Middle frontal gyrus (tissue), 1 donor: ENCODE results near the gene UROS.

Experiments used
- DNase-seq: peaks from one replicate; pipeline ENCODE4 v3.0.0-alpha.2; 2015; ENCODE audit warnings: low spot score; ENCODE audit errors: extremely low spot score

Gene UROS

DNA sequence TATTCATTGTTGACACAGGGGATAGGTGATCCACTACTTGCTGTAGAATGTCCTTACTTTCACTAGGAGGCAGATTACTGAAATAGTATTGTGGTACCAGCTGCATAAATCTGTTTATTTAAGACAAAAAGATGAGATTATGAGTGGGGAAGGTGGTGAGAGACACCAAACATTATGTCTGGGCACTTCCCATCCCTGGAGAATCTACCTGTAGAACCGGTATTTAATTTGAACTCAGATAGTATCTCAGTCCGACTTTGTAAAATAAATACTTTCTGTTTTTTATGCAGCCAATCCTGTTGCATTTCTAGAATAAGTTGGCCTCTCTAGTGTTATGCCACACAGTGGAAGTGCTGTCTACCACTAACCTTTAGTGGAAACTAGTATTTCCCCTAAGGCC lies 13.7 kb upstream of the UROS start:
- no peak for DNase-seq

DNA sequence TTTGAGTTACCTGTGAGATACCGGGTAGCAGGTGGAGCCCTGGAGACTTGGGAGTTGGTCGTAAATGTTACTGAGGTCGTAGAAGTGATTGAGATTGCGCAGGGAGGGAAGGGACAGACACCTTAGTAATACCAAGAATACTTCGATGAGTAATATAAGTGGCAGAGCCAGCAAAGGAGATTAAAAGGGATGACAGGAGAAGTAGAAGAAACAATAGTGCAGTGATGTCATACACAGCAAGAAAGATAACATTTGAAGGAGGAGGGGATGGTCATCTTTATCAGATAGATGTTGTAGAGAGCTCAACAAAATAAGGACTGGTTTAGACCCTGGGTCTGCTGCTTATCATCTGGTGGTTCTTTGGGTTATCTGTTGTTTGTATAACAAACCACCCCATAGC lies 5.3 kb upstream of the UROS start:
- no peak for DNase-seq

DNA sequence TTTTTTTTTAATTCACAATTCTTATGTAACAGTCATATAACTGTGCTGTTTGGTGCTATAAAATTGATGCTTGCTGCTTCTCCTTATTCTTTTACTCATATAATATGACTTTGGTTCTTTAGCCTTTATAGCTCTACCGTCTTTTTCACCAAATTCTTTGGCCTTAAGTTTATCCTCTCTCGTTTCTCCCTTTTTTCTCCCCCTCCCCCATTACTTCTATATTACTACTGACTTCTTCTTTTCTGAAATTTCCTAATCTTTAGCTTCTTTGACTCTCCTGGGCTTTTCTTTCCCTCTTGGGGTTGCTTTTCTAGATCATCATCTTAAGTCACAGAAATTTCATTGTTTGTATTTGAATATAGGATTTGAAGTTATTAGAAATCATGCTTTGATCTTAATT lies 4.1 kb upstream of the UROS start:
- DNase-seq = no peak

DNA sequence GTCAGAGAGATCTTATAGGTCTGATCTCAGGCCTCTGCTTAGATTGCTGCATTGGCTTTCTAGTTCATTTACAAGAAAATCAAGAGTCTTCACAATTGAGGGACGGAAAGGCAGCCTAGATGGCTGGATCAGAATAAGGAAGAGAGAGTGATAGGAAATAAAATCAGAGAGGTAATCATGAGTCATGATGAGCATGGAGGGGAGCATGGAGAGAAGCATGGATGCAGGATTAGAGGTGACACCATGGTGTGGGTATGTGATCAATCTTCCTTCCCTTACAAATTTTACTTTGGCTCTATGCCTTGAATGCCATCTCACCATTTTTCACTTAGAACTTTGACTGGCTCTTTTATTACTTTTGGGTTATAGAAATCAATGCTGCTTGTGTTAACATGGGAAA lies 1.7 kb upstream of the UROS start:
- DNase-seq = no peak

DNA sequence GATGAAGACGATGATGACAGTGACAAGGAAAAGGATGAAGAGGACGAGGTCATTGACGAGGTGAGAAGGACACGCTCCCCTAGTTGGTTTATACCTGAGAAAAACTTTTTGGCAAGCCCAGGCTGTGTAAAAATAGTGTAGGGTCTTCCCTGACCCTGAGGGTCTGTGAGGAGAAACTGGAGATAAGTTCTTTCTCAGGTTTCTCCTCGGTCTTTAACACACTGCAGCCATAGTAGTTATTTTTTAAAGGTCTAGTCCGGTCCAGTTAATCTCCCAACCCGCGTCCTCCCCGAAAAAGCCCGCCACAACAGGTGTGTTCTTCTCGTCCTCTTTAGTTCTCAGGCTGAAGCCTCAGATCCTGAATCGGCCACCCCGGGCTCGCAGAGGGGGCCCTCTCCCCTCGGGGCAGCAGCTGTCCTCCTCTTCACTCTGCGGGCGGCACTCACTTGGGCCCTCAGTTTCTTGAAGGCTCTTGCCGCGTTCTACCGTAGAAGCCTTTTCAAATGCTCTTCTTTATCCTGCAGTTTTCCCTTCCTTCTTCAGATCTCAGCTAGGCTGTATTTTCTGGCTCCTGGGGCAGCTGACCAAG lies 699 bp upstream of the UROS start:
- DNase-seq = no peak

DNA sequence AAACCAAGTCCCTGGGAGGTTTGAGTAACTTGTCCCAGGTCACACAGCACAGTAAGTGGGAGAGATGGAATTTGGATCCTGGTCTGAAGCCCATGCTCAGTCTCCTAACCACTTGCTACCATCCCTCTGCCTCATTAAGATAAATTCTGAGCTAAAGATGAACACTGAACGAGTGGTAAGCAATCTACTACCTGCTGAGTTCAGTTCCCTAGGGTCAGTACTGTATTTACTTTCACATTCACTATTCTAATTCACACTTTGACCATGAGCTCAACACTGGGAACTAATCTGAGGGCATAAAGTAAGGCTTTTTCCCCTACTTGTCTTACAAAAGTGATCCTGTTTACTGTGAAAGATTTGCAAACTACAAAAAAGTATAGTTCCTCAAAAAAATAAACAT lies 2.4 kb downstream of the UROS start:
- no peak for DNase-seq

DNA sequence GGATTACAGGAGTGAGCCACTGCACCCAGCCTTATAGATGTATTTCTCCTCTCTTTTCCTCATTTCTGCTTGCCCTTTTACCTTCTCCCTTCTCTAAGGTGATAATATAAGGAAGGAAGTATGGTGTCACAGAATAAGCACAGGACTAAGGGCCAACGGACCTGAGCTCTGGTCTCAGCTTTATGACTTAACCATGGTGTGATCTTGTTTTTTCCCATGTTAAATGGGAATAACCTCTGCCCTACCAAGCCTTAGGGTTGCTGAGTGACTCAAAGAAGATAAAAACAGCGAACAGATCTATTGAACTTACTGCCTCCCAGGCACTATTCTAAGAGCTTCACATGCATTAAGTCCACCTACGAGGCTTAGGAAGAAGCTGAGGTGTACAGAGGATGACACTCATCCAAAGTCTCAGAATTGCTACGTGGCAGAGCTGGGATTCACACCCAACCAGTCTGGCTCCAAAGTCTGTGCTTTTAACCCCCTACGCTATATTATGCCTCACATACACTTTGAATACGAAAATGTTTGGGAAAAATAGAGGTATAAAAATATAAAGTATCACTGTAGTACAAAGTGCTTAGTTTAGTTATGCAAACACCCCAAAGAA lies 5.6 kb downstream of the UROS start:
- DNase-seq = no peak

DNA sequence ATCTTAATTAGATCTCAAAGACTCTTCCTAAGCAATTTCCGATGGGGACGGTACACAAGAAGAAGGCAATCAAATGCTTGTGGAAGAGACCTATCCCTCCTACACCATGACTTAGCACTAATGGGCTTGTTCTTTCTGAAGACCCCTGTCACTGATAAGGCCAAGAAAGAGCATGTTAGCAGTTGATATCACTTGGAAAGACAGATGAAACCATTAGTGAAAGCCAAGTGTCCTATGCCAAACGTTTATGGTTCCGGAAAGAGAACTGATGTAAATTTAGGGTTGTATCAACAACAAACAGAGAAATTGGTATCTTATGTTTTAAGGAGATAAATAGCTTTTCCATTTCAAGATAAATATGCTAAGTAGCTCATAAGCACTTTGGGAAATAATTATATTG lies 6.5 kb downstream of the UROS start:
- no peak for DNase-seq

DNA sequence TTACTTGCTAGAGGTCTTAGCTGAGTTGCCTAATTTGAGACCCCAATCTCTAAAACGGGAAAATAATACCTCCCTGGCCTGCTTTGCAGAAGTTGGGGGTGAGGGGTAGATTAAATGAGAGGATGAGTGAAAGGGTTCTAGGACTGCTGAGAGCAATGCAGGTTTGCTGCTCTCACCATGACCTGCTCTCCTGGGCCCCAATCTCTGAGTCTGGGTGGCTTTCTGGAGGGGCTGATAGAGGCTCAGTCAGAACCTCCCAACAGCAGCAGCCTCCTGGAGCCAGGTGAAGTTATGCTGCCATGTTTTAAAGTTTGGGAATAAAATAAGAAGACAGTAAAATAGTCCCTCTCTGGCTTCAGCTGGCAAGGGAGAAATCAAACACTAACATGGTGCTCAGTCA lies 7.3 kb downstream of the UROS start:
- no peak for DNase-seq

DNA sequence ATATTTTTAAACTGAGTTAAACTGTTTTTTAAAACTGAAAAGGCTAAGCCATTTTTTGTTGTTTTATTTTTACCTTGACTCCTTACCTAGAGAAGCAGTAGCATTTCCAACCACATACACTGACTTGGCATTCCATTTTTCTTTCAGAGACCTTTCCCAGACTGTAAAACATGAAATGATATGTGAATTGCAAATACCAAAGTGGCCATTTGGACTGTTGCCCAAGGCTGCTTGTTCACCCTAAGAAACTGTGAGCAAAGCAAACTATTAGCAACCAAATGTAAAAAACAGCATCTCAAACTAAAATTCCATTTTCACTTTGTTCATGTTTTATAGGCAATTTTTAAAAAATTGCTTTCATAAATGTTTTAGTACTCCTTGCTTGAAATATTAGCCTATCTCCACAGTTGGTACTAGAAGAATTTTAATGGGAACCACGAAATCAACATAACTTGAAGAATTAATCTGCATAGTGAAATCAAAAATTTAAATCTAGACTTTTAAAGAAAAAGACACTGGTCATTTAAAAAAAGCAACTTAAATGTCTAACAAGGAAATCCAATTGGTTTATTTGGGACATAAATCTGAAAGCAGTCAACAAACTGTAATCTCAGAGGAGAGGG lies 10.8 kb downstream of the UROS start:
- no peak for DNase-seq

DNA sequence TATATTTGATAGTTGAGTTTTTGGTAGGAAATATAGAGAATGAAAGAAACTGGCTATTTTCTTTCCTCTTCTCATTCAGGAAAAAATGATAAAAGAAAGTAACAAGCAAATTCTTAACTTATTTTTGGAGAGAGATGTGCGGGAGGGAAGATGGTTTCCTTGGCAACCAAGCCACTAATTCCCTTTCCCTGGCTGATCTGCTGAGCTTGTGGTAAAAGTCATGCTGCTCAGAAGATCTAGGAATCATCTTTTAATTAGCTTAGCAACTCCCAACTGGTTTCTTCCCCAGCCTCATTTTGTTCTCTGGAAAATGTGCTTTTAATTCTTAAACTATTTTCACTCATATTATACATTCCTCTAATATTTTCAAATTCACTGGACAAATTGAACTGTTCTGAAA lies 11.8 kb downstream of the UROS start:
- no peak for DNase-seq

DNA sequence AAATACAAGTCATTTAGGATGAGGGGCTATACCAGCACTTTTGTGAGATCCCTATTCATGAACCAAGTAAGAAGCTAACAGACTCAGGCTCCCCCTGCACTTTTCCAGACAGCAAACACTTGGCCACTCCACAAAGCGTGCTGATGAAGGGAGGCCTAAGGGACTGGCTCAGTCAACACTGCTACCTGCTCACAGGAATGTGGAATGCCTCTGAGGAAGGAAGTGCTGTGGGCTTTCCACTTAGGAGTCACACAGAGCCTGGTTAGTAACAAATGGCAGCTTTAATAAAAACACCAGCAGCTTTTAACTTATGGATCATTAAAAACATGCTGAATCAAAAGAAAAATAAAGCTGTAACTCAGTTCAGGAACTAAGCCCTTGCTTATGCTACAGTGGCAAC lies 15.0 kb downstream of the UROS start:
- DNase-seq = no peak

DNA sequence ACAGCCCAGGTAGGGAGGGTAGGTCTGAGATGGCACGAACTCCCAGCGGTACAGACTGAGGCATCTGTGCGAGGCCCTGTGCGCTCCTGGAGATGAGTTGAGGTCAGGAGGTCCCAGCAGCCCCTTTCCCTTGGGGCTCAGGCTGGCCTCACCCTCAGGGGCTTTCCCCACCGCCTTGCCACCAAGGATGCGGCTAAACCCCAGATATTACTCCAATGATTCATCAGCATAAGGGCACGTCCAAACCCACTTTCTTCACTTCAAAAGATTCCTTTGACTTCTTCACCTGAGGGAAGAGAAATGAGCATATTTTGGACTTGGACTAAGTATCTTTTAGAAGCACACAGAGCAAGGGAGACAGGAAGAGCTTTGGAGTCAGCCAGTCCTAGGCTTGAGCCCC lies 20.3 kb downstream of the UROS start:
- DNase-seq = no peak

DNA sequence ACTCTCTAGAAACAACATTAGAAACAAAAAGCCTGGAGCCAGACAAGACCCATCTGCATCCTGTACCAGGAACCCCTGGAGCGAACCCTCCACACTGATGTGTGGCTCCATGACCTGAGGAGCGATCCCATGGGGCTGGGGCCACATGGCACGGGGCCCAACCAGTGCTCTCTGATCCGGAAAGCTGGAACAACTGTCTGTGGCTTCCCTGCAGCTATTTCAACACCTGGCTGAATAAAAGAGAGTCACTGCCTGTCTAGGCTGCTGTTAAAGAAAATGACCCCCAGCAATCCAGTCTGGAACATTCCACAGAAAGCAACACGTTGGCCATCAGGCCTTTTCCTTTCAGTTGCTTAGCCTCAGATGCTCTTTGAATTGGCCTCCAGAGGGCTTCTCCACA lies 20.9 kb downstream of the UROS start:
- DNase-seq = no peak

DNA sequence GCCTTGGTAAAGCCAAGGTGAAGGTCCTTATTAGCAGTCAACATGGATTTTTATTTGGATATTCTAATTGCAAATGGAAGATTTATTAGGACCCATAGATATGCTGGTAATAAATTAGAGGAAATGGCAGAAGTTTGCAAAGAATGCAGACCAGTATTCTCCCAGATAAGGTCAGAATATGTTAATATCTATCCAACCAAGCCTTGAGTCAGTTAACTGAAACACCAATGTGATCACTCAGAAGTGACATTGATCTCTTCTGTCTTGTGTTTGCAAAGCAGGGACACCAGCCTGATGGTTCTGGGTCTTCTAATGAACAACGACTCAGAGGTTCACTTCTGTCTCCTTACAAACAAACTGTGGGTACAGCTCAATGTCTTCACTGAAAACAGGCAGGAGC lies 21.5 kb downstream of the UROS start:
- DNase-seq = no peak

DNA sequence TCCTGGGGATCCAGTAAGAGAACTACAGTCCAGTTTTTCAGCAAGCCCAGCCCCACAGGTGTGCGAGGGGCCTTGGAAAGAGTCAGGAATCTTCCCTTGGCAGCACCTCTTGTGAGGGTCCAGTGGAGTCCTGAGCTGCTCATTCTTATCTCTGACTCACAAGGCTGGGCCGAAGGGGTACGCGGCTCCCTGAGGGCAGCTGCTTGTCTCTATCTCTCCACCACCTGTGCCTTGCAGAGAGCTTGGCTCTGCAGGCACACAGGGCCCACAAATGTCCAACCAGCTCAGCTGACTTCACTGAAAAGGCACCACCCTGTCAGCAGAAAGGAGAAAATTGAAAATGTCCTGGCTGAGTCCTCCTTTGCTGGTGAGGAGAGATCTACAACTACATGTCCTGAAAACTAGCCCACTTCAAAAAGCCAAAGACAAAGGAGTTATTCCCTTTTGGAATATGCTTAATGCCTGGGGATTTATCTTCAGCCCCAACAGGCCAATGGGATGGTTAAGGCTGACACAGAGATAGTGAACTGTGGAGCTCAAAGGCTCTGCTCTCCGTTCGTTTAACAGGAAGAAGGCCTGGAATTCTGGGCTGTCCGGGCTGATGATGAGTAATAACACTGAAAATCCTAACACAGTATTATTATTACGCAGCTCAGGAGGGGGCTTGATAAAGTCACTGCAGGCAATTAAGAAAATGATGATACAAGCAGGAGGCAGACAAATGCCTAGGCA lies 23.4 kb downstream of the UROS start:
- DNase-seq = no peak

DNA sequence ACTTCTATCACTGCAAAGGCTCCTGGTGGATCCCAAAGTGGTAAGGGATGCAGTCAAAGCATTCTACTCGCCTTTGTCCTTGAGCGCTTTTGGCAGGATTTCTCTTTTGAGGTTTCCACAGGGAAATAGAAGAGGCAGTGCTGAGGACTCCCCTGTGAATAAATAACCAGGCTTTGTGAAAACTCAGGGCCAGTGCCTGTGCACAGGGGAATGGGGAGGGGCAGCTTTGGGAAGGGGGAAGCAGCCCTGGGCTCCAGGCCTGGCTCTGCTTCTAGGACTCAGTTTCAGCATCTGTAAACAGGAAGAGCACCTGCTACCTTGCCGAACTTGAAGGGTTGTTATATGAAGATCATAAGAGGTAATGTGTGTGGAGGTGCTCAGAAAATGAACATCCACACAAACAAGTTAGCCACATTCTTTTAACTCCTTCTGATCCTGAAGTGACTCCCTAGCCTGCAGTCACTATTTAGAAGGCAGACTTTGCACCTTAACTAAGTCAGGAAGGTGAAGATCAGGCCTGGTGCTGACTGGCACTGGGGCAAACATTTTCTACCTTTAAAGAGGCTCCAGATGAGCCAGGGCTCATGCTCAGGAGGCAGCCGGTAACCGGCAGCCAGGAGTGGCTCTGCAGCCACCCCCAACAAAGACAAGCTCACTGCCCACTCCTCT lies 24.9 kb downstream of the UROS start:
- no peak for DNase-seq

DNA sequence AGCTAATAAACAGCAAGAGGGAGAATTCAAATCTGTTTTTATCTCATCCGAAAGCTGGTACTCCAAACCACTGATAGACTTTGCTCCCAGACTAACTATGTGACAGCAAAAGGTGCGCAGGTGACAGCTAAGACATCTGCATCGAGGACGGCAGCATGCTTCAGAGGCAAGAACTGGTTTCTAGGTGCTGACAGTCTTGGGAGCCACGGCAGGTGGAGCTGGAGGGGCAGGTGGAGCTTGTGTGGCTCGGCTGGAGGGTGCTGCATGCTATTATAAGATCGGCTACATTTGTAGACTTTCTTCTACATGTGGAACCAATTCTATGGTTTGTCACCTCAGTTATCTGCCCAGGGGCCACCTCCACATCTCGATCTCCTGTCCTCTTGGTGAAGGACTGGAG lies 25.6 kb downstream of the UROS start:
- no peak for DNase-seq

DNA sequence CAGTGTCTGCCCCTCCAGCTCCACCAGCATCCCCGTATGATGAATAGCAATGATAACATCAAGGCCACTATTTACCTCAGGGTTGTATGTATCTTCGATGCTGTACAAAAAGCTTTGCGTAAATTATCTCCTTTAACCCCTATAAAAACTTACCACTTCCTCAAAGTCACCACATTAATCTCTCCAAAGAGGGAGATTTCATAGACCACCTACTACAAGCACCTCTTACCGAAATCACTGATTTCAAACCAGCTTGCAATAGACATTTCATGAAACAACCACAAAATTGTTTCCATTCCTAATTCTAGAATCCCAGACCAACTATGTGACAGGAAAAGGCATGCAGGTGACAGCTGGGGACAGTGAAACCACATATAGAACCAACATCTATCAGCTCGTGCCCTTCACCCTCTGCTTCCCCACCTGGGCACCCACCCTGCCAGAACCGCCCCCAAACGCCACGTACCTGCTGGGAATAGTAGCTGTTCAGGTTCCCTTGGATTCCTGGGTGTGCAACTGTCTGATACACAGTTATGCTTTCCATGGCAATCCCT lies 27.3 kb downstream of the UROS start:
- DNase-seq = no peak

DNA sequence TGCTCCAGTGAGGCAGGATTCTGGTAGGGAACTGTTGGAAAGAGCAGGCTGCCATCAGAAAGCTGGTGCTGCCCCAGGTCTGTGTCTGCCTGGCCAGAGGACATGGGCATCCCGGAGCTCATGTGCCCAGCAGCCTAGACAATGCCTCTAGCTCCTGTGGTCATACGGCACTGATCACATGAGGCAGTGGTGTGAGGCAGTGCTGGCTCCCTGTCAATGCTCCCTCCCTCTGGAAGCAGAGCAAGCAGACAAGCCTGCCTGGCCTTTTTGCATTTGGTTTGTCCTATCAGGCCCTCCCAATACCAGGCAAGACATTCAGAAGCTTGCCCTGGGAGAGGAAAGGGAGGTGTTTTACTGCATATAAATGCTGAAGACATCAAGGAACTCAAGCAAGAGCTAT lies 27.9 kb downstream of the UROS start:
- peak; percentile 38 for DNase-seq

DNA sequence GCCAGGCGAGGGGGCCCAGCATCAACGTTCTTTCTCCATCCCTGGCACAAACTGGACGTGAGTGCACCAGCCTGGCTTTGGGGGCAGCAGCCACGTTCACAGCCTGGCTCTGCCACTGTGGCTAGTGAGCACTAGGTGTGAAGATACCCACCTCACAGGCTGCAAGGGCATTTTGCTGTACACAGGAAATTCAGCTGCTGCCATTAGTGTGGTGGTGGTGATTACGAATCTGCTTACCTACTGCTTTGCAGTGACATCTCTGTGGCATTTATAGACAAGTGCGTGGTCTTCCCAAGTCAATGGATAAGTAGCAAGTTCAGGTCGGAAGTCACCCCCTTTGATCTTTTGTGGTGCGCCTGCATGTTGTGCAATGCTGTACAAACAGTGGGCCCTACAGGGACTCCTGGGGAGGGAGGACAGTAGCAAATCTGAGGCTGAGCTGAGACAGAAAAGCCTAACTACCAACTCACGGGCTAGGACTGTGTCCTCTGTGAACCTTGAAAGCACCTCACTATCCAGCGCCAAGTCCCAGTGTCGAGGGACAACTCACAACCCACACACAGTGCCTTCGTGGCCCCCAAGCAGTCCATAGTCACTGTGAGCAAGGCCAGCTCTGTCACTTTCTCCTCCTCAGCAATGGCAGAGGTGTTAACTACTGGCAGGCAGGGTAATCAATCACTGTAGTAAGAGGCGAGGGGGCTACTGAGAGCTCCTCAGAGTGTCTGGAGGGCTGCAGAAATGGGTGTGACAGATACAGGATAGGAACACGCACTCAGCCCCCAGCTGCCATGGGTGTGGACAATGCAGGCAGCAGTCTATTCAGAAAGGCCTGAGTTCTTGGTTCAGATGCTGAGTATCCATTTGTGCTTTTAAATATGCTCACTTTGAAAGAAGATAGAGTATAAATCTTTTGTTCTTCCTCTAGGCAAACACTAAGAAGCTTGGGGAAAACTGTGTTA lies 30.4 kb downstream of the UROS start:
- no peak for DNase-seq
